ENCODE data around the gene OR11G2.
"Not testable (repeated sequence)": the region's sequence is repeated elsewhere in the genome, so short reads cannot be mapped to it uniquely, and the experiment has no call there.

The OR11G2 gene

GRCh38 chr14:20228681-20229080, 38.0 kb downstream of the OR11G2 start, which contains the start of gene OR11H7:
TSS of gene OR11H7 (plus strand) at chr14:20228981.
- DNase-seq: no peak

- DNase-seq: not testable (repeated sequence)
These were observed 44.7 kb downstream of the OR11G2 start for GRCh38 chr14:20235415-20235814.

- DNase-seq: no peak
These were observed 57.0 kb downstream of the OR11G2 start for GRCh38 chr14:20247646-20248246.
